Panc1 (cell line): ENCODE results near the gene TAS2R41. TPM values are rescaled to one million over a fixed set of nuclear protein-coding genes. Genes with fewer than 3 reads are reported as not detected.

ENCODE experiments used
- ATAC-seq: fragments of 200-7000 bp; cut with Tn5 transposase; 2 replicates; pipeline ENCODE4 v1.9.1; 2020; ENCODE audit warnings: mild to moderate bottlenecking, moderate library complexity
- BruUV-seq: library from RNA; stranded (reverse); fragments of 400-500 nt; replicated peaks from 2 replicates; lab custom pipeline; 2021; lab: Mats Ljungman, UMichigan
- CTCF ChIA-PET: fragments of 300-600 bp; sonication (Branson Sonifier 250); formaldehyde crosslinking; loops from one replicate; lab custom pipeline; 2022; ENCODE audit warnings: antibody characterized with exemption; lab: Charles Lee
- POLR2A ChIA-PET: fragments of 300-600 bp; sonication (Branson Sonifier 250); formaldehyde crosslinking; loops from one replicate; lab custom pipeline; 2022; ENCODE audit warnings: antibody characterized with exemption; lab: Charles Lee
- DNase-seq: peaks from one replicate; pipeline ENCODE4 v3.0.0-alpha.2; 2010; ENCODE audit warnings: low read depth, low spot score
- H3K27ac ChIP-seq: 2 replicates; pipeline ENCODE4 v1.5.1; 2011; ENCODE audit warnings: mild to moderate bottlenecking, low read length, inconsistent platforms
- H3K27me3 ChIP-seq: fragments of 200-500 bp; sonication (Bioruptor generic); 2 replicates; pipeline ENCODE4 v1.6.0; 2014; ENCODE audit warnings: low read length, inconsistent platforms; ENCODE audit not compliant: control insufficient read depth, insufficient read depth
- H3K36me3 ChIP-seq: fragments of 200-500 bp; sonication (Bioruptor generic); 2 replicates; pipeline ENCODE4 v1.5.1; 2014; ENCODE audit warnings: inconsistent platforms, mild to moderate bottlenecking, low read length, moderate library complexity; ENCODE audit not compliant: control insufficient read depth, insufficient read depth
- H3K4me1 ChIP-seq: 2 replicates; pipeline ENCODE4 v1.5.1; 2011; ENCODE audit warnings: inconsistent platforms, mild to moderate bottlenecking, low read length, moderate library complexity; ENCODE audit not compliant: control insufficient read depth, insufficient read depth
- H3K4me3 ChIP-seq, 2 experiments: 2 replicates each; pipeline ENCODE4 v1.5.1; 2011 to 2012; ENCODE audit warnings: low read depth in 2 of 2, low read length in 2 of 2, mild to moderate bottlenecking in 2 of 2, inconsistent platforms in 1 of 2, moderate library complexity in 1 of 2
- H3K9me3 ChIP-seq: fragments of 200-500 bp; sonication (Bioruptor generic); 2 replicates; pipeline ENCODE4 v1.5.1; 2014; ENCODE audit warnings: low read depth, mild to moderate bottlenecking, inconsistent platforms, low read length, moderate library complexity; ENCODE audit not compliant: control insufficient read depth, insufficient read depth
- POLR2AphosphoS5 ChIP-seq: IDR thresholded peaks from 2 replicates; pipeline ENCODE4 v1.6.1; 2012; ENCODE audit warnings: mild to moderate bottlenecking, low read depth, low read length, moderate library complexity
- SIN3A ChIP-seq: IDR thresholded peaks from 2 replicates; pipeline ENCODE4 v1.6.1; 2012; ENCODE audit warnings: low read depth, mild to moderate bottlenecking, low read length, moderate library complexity, borderline replicate concordance; ENCODE audit not compliant: insufficient read depth
- TCF7L2 ChIP-seq: IDR thresholded peaks from 2 replicates; pipeline ENCODE4 v1.6.1; 2011; ENCODE audit warnings: mild to moderate bottlenecking, low read depth, low read length, inconsistent platforms
- in situ Hi-C: cut with HindIII; loops from 2 replicates; pipeline ENCODE4 v1.10.0; 2016; ENCODE audit warnings: low sequenced_read_pairs, low pct_unique_long_range_greater_than_20kb
- intact Hi-C: fragments of 100-400 bp; cut with micrococcal nuclease; formaldehyde crosslinking; loops from one replicate; pipeline ENCODE4 v1.10.0; 2022; ENCODE audit not compliant: unreplicated experiment
- total RNA-seq: library from RNA; stranded (reverse); gene quantifications from one replicate; pipeline ENCODE4 v1.2.1, GENCODE V29; 2021; ENCODE audit not compliant: unreplicated experiment
- TF ChIP-seq, protein P1 (sequence below): fragments of 450-650 bp; IDR thresholded peaks from 2 replicates; pipeline ENCODE4 v1.5.1; 2017; ENCODE audit warnings: mild to moderate bottlenecking
- TF ChIP-seq, protein P2 (sequence below), 2 experiments: IDR thresholded peaks; 2 replicates each; pipeline ENCODE4 v1.6.1; 2011 to 2012; ENCODE audit warnings: low read depth in 2 of 2, control low read depth in 1 of 2, low read length in 1 of 2, mild to moderate bottlenecking in 1 of 2, moderate library complexity in 1 of 2; ENCODE audit not compliant: insufficient read depth in 1 of 2

Gene TAS2R41
- total RNA-seq, 1 experiment from 2014 or later, result not detected

DNA sequence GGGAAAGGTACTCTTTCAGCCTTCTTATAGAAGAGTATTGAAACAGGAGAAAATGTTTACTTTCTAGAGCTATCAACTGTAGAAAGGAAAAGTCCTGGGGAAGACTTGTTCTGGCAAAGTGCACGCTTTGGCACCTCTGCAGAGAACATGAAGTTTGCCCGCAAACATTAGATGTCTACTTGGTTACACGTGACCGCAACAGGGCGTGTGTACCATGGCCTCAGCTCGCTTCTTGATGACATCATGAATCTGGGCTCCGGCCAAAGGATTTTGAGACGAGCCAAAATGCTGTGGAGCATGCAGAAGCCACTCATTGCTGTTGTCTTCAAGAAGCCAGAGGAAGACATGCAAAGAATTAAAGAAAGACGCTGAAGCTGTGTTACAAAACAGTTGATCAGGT lies 43.0 kb upstream of the TAS2R41 start:
- Histone ChIP-seq H3K4me1 (no peaks in the 10 kb centered on the region), H3K9me3 (no peaks in the 10 kb centered on the region), H3K27me3 (peaks cover 15% of the 10 kb centered on the region), H3K27ac (no peak overlapping the region), H3K4me3 (no peak overlapping the region), H3K36me3 (no peaks in the 10 kb centered on the region)
- ChIA-PET POLR2A (no interaction called here), CTCF (interaction anchor here (0.6 kb wide), 1 partner anchor 55 kb away, joined by 8 read pairs; no protein-coding TSS in a partner anchor)
- intact Hi-C loops (no loop called here), in situ Hi-C loops (no loop called here)
- BruUV-seq, result no TSS peak
- no peak for DNase-seq
- ATAC-seq, result no peak
- TF ChIP-seq TCF7L2 (no peak), POLR2AphosphoS5 (no peak), SIN3A (no peak)
- TF ChIP-seq, protein P1, sequence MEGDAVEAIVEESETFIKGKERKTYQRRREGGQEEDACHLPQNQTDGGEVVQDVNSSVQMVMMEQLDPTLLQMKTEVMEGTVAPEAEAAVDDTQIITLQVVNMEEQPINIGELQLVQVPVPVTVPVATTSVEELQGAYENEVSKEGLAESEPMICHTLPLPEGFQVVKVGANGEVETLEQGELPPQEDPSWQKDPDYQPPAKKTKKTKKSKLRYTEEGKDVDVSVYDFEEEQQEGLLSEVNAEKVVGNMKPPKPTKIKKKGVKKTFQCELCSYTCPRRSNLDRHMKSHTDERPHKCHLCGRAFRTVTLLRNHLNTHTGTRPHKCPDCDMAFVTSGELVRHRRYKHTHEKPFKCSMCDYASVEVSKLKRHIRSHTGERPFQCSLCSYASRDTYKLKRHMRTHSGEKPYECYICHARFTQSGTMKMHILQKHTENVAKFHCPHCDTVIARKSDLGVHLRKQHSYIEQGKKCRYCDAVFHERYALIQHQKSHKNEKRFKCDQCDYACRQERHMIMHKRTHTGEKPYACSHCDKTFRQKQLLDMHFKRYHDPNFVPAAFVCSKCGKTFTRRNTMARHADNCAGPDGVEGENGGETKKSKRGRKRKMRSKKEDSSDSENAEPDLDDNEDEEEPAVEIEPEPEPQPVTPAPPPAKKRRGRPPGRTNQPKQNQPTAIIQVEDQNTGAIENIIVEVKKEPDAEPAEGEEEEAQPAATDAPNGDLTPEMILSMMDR, result no peak
- TF ChIP-seq, protein P2, sequence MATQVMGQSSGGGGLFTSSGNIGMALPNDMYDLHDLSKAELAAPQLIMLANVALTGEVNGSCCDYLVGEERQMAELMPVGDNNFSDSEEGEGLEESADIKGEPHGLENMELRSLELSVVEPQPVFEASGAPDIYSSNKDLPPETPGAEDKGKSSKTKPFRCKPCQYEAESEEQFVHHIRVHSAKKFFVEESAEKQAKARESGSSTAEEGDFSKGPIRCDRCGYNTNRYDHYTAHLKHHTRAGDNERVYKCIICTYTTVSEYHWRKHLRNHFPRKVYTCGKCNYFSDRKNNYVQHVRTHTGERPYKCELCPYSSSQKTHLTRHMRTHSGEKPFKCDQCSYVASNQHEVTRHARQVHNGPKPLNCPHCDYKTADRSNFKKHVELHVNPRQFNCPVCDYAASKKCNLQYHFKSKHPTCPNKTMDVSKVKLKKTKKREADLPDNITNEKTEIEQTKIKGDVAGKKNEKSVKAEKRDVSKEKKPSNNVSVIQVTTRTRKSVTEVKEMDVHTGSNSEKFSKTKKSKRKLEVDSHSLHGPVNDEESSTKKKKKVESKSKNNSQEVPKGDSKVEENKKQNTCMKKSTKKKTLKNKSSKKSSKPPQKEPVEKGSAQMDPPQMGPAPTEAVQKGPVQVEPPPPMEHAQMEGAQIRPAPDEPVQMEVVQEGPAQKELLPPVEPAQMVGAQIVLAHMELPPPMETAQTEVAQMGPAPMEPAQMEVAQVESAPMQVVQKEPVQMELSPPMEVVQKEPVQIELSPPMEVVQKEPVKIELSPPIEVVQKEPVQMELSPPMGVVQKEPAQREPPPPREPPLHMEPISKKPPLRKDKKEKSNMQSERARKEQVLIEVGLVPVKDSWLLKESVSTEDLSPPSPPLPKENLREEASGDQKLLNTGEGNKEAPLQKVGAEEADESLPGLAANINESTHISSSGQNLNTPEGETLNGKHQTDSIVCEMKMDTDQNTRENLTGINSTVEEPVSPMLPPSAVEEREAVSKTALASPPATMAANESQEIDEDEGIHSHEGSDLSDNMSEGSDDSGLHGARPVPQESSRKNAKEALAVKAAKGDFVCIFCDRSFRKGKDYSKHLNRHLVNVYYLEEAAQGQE (IDR thresholded peaks at IDR 0.05; ENCODE audit: insufficient read depth in 1 of 2, low read depth in 2 of 2, low read length in 1 of 2), result no peak

DNA sequence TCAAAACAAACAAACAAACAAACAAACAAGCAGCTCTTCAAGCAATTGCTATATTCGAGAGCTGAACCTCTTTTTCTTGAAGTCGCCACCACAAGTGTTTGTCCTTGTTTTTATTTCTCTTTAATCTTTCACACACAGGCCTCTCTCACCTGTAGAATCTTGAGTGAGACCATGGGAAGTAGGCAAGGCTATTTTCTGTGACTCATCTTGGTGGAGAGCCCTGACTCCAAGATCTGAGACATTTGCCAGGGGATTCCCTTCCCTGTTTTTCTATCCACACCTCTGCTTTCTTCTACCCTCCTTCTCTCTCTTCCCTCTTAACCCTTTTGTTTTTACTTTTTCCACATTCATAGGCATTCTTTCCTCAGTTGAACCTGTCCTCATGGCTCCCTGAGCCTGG lies 42.4 kb upstream of the TAS2R41 start:
- no TSS peak for BruUV-seq
- ATAC-seq (no peak), DNase-seq (no peak)
- ChIA-PET POLR2A (no interaction called here), CTCF (no interaction called here)
- no peak overlapping the region for H3K27ac ChIP-seq
- no peak overlapping the region for H3K4me3 ChIP-seq
- intact Hi-C loops, result no loop called here
- no peaks in the 10 kb centered on the region for H3K9me3 ChIP-seq
- in situ Hi-C loops, result no loop called here
- no peaks in the 10 kb centered on the region for H3K4me1 ChIP-seq
- TF ChIP-seq, protein P1, result no peak
- TF ChIP-seq POLR2AphosphoS5 (no peak), SIN3A (no peak), TCF7L2 (no peak)
- TF ChIP-seq, protein P2 (IDR thresholded peaks at IDR 0.05; ENCODE audit: insufficient read depth in 1 of 2, low read depth in 2 of 2, low read length in 1 of 2), result no peak
- H3K36me3 ChIP-seq, result no peaks in the 10 kb centered on the region
- H3K27me3 ChIP-seq, result peaks cover 15% of the 10 kb centered on the region
